ENCODE results near the gene FLACC1. TPM values are rescaled to one million over a fixed set of nuclear protein-coding genes. Genes with fewer than 3 reads are reported as not detected.
A peak's percentile ranks its signal among the peaks of the same experiment; 100 is the strongest.

FLACC1 gene
- total and polyA plus RNA-seq, 2 of the 8 experiments (the other 6 are each of a cell fraction or from before 2014, with no cell fraction given) = 0.58 TPM; not detected in 1

DNA sequence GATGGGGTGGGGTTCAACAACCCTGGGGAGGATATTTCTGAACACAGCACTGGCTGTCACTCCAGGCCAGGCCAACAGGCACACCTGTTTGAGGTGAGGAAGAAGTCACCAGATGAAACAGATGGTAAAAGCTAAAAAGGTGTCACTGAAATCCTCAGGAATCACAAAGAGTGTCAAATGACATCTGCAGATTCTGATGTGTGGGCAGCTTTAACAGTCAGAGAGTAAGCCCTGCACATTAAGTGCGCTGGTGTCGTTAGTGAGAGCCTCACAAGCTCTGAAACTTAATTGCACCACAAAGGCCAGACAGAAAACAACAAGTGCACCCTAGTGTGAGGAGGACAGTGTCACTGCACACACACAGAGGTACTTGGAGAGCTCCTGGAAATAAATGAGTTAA, 13.6 kb downstream of the FLACC1 start:
- Histone ChIP-seq H4K5ac (ENCODE audit: insufficient read length, low read depth, low read length) (no peak overlapping the region), H3K56ac (replicated peaks; ENCODE audit: insufficient read length, low read depth, low read length) (no peak overlapping the region), H3K36me3 (ENCODE audit: control insufficient read depth in 2 of 4, insufficient read depth in 4 of 4, low read length in 3 of 4) (no peaks in the 10 kb centered on the region), H3K9ac (replicated peaks in 1 of 4; ENCODE audit: extremely low read depth in 1 of 4, low read depth in 3 of 4, low read length in 3 of 4) (no peak overlapping the region), H4K91ac (replicated peaks; ENCODE audit: insufficient read length, low read length) (no peak overlapping the region), H3K27me3 (replicated peaks in 1 of 4; ENCODE audit: control insufficient read depth in 3 of 4, extremely low read depth in 1 of 4, insufficient read depth in 3 of 4, low read length in 3 of 4) (no peaks in the 10 kb centered on the region), H3K4me2 (ENCODE audit: insufficient read depth in 1 of 2, low read depth in 2 of 2, low read length in 2 of 2) (no peak overlapping the region), H3K18ac (ENCODE audit: extremely low read depth, low read length) (no peak overlapping the region), H3K9me3 (ENCODE audit: insufficient read depth in 2 of 2, low read depth in 1 of 2, low read length in 1 of 2) (no peaks in the 10 kb centered on the region), H2BK15ac (ENCODE audit: low read length) (no peak overlapping the region), H2BK120ac (replicated peaks; ENCODE audit: low read depth, low read length) (no peak overlapping the region), H3K4me3 (ENCODE audit: extremely low read depth in 1 of 4, insufficient read depth in 2 of 4, low read depth in 3 of 4, low read length in 4 of 4) (no peak overlapping the region), H4K8ac (ENCODE audit: extremely low read depth, insufficient read depth, low read length) (no peak overlapping the region), H2BK5ac (ENCODE audit: low read depth, low read length) (no peak overlapping the region), H3K27ac (ENCODE audit: low read depth, low read length) (no peak overlapping the region), H3K79me1 (ENCODE audit: low read depth, low read length) (no peaks in the 10 kb centered on the region), H4K20me1 (replicated peaks in 1 of 2; ENCODE audit: control insufficient read depth in 1 of 2, insufficient read depth in 2 of 2, low read length in 2 of 2) (no peaks in the 10 kb centered on the region), H2BK20ac (ENCODE audit: low read length) (no peak overlapping the region), H2BK12ac (ENCODE audit: low read depth, low read length) (0 out of 2 replicates have a peak overlapping the region, but pooled peaks have one; percentile 27), H3K4ac (replicated peaks; ENCODE audit: insufficient read length, low read depth, low read length) (no peak overlapping the region), H3K23ac (ENCODE audit: insufficient read length) (no peak overlapping the region), H3K14ac (ENCODE audit: insufficient read length) (no peak overlapping the region), H3K4me1 (replicated peaks in 1 of 4; ENCODE audit: control insufficient read depth in 3 of 4, insufficient read depth in 4 of 4, low read length in 3 of 4) (no peaks in the 10 kb centered on the region), H3K79me2 (ENCODE audit: control insufficient read depth in 1 of 2, insufficient read depth in 2 of 2, low read length in 2 of 2) (no peaks in the 10 kb centered on the region), H2AK5ac (ENCODE audit: low read depth, low read length) (no peak overlapping the region), H2AFZ (ENCODE audit: low read length) (no peak overlapping the region), H3K23me2 (ENCODE audit: low read depth, low read length) (no peaks in the 10 kb centered on the region)
- POLR2A ChIA-PET (ENCODE audit: partially characterized antibody) = interaction anchor here (0.6 kb wide), 1 partner anchor 185 kb away, joined by 3 read pairs; no protein-coding TSS in a partner anchor
- CTCF ChIA-PET (ENCODE audit: partially characterized antibody) = interaction anchor here (0.7 to 6.5 kb wide), 14 partner anchors 8 to 111 kb away, joined by 3 to 59 read pairs (median 4); partner anchors contain the start of genes FLACC1, STRADB and TRAK2
- no peak for TF ChIP-seq BCL11A (IDR thresholded peaks at IDR 0.05; ENCODE audit: low read depth in 2 of 2, low read length in 2 of 2)
- TF ChIP-seq YY1 (IDR thresholded peaks at IDR 0.05; ENCODE audit: low read depth, low read length) = no peak
- no peak for TF ChIP-seq RFX5 (IDR thresholded peaks at IDR 0.05; ENCODE audit: borderline replicate concordance, low read depth, low read length)
- TF ChIP-seq, protein P1, sequence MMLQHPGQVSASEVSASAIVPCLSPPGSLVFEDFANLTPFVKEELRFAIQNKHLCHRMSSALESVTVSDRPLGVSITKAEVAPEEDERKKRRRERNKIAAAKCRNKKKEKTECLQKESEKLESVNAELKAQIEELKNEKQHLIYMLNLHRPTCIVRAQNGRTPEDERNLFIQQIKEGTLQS (IDR thresholded peaks at IDR 0.05; ENCODE audit: insufficient read depth, low read depth, low read length) = no peak
- TF ChIP-seq, protein P2, sequence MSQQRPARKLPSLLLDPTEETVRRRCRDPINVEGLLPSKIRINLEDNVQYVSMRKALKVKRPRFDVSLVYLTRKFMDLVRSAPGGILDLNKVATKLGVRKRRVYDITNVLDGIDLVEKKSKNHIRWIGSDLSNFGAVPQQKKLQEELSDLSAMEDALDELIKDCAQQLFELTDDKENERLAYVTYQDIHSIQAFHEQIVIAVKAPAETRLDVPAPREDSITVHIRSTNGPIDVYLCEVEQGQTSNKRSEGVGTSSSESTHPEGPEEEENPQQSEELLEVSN (IDR thresholded peaks at IDR 0.05) = no peak
- TF ChIP-seq KDM1A (IDR thresholded peaks at IDR 0.05; ENCODE audit: borderline replicate concordance, low read length) = no peak
- no peak for TF ChIP-seq TAF7 (optimal IDR thresholded peaks at IDR 0.05; ENCODE audit: borderline replicate concordance, low read depth, low read length)
- TF ChIP-seq SIN3A (conservative IDR thresholded peaks at IDR 0.05 in 1 of 2, IDR thresholded peaks at IDR 0.05 in 1 of 2; ENCODE audit: low read depth in 1 of 2, low read length in 2 of 2) = no peak
- FAIRE-seq (no peak), DNase-seq (ENCODE audit: low read depth in 1 of 2, low spot score in 2 of 2) (no peak)
- WGBS, 2 experiments (ENCODE audit: extremely low coverage in 1 of 2, insufficient coverage in 1 of 2, insufficient read length in 1 of 2, insufficient replicate concordance in 2 of 2, low coverage in 1 of 2, low lambda C conversion rate in 2 of 2, missing lambda C conversion rate in 1 of 2) = 87% methylated on average over 2 of the region's 2 CpGs; no CpG with 5 or more reads in 1 of the 2 experiments

Measured in H1 (cell line).